K562 (cell line): ENCODE data around the gene HPCAL1. TPM values are rescaled to one million over a fixed set of nuclear protein-coding genes. Genes with fewer than 3 reads are reported as not detected.

Source experiments
- ARNT ChIP-seq, 2 experiments: fragments of 450-650 bp; IDR thresholded peaks; 2 replicates each; pipeline ENCODE4 v1.6.1; 2016; ENCODE audit warnings: mild to moderate bottlenecking in 1 of 2
- ATF6 ChIP-seq: sonication (generic); formaldehyde crosslinking; IDR thresholded peaks from 2 replicates; pipeline ENCODE4 v1.4.0; 2020; ENCODE audit warnings: mild to moderate bottlenecking, missing genetic modification reagents
- BACH1 ChIP-seq: fragments of 200-800 bp; sonication (Bioruptor generic); IDR thresholded peaks from 2 replicates; pipeline ENCODE4 v1.6.1; 2016; ENCODE audit warnings: missing genetic modification characterization, missing compliant biosample characterization
- CEBPG ChIP-seq, 3 experiments: fragments of 200-800 bp in 1 of 3; sonication (Bioruptor generic) in 1 of 3; sonication (generic) in 1 of 3; formaldehyde crosslinking in 1 of 3; IDR thresholded peaks in 2 of 3; conservative IDR thresholded peaks in 1 of 3; 2 replicates each; pipeline versions ENCODE4 v1.6.1 to v1.8.0; 2016 to 2022; ENCODE audit warnings: missing compliant biosample characterization in 2 of 3, missing genetic modification characterization in 2 of 3, mild to moderate bottlenecking in 1 of 3, missing genetic modification reagents in 1 of 3
- ESRRA ChIP-seq: fragments of 450-650 bp; IDR thresholded peaks from 2 replicates; pipeline ENCODE4 v1.6.1; 2014; ENCODE audit warnings: low read depth, mild to moderate bottlenecking, moderate library complexity, borderline replicate concordance
- ETS1 ChIP-seq: conservative IDR thresholded peaks from 2 replicates; pipeline ENCODE4 v1.6.1; 2011; ENCODE audit warnings: low read depth, mild to moderate bottlenecking, low read length; ENCODE audit not compliant: control insufficient read depth
- HMG20B ChIP-seq: fragments of 250-450 bp; sonication (Bioruptor Pico); IDR thresholded peaks from 2 replicates; pipeline ENCODE4 v1.5.0; 2021; ENCODE audit warnings: mild to moderate bottlenecking
- HNRNPLL ChIP-seq: fragments of 200-400 bp; formaldehyde crosslinking; IDR thresholded peaks from 2 replicates; pipeline ENCODE4 v1.6.1; 2017; ENCODE audit warnings: low read length, low read depth, mild to moderate bottlenecking; ENCODE audit not compliant: poor library complexity, severe bottlenecking
- MEIS2 ChIP-seq: fragments of 450-650 bp; IDR thresholded peaks from 2 replicates; pipeline ENCODE4 v1.6.1; 2014; ENCODE audit warnings: mild to moderate bottlenecking; ENCODE audit not compliant: partially characterized antibody
- NFE2 ChIP-seq: IDR thresholded peaks from 2 replicates; pipeline ENCODE4 v1.6.1; 2014; ENCODE audit warnings: antibody characterized with exemption, low read depth
- OTX1 ChIP-seq: fragments of 450-650 bp; formaldehyde crosslinking; IDR thresholded peaks from 2 replicates; pipeline ENCODE4 v1.4.0; 2022; ENCODE audit warnings: mild to moderate bottlenecking
- TEAD1 ChIP-seq, 2 experiments: fragments of 450-650 bp in 1 of 2; sonication (generic) in 1 of 2; formaldehyde crosslinking; IDR thresholded peaks; 2 replicates each; pipeline versions ENCODE4 v1.4.0 to v1.8.0; 2020 to 2022; ENCODE audit warnings: mild to moderate bottlenecking in 2 of 2, missing genetic modification reagents in 1 of 2
- USF1 ChIP-seq: sonication (generic); formaldehyde crosslinking; IDR thresholded peaks from 2 replicates; pipeline ENCODE4 v1.9.0; 2022; ENCODE audit warnings: mild to moderate bottlenecking, missing genetic modification reagents
- ZBTB1 ChIP-seq: sonication (generic); formaldehyde crosslinking; IDR thresholded peaks from 2 replicates; pipeline ENCODE4 v1.8.1; 2023; ENCODE audit warnings: missing genetic modification reagents, low read depth, mild to moderate bottlenecking, borderline replicate concordance
- ZFP30 ChIP-seq: fragments of 250-450 bp; sonication (Bioruptor Pico); IDR thresholded peaks from 2 replicates; pipeline ENCODE4 v1.8.0; 2022; ENCODE audit warnings: moderate library complexity, mild to moderate bottlenecking, inconsistent platforms, borderline replicate concordance
- ZFX ChIP-seq: sonication (generic); formaldehyde crosslinking; IDR thresholded peaks from 2 replicates; pipeline ENCODE4 v1.8.0; 2022; ENCODE audit warnings: mild to moderate bottlenecking, missing genetic modification reagents, moderate library complexity
- ZNF133 ChIP-seq: fragments of 250-450 bp; sonication (Bioruptor Pico); IDR thresholded peaks from 2 replicates; pipeline ENCODE4 v1.4.0; 2020; ENCODE audit warnings: mild to moderate bottlenecking
- ZNF354B ChIP-seq: fragments of 250-450 bp; sonication (Bioruptor Pico); IDR thresholded peaks from 2 replicates; pipeline ENCODE4 v1.4.0; 2020
- ZNF512 ChIP-seq: IDR thresholded peaks from 2 replicates; pipeline ENCODE4 v1.6.1; 2016; ENCODE audit warnings: missing genetic modification characterization, missing compliant biosample characterization
- polyA plus RNA-seq, 8 experiments: library from polyadenylated mRNA; depleted of rRNA in 4 of 8; stranded (reverse) in 5 of 8; unstranded in 3 of 8; fragments of >200 nt; fragmentation: Nextera tagmentation in 2 of 8; fragmentation: Illumina TruSeq in 1 of 8; extraction: Ambion mirVana in 2 of 8; extraction: Trizol in 1 of 8; gene quantifications; 2 replicates each; pipeline versions ENCODE4 v1.2.1 to v1.2.3, GENCODE V29; 2011 to 2014; ENCODE audit warnings: inconsistent platforms in 1 of 8, missing spikeins in 1 of 8
- total RNA-seq, 7 experiments: library from RNA; depleted of rRNA in 6 of 7; stranded (reverse); fragments of >200 nt in 6 of 7; fragmentation: Illumina TruSeq in 2 of 7; extraction: Trizol in 2 of 7; gene quantifications; 2 replicates each; pipeline versions ENCODE4 v1.2.1 to v1.2.3, GENCODE V29; 2011 to 2021; ENCODE audit warnings: low replicate concordance in 1 of 7
- TF ChIP-seq, protein P1 (sequence below): fragments of 450-650 bp; IDR thresholded peaks from one replicate; pipeline ENCODE4 v1.6.1; 2018; ENCODE audit warnings: mild to moderate bottlenecking, moderate library complexity; ENCODE audit not compliant: partially characterized antibody

Gene HPCAL1
- total and polyA plus RNA-seq, 9 of the 15 experiments (the other 6 are each of a cell fraction or from before 2014, with no cell fraction given) = 2.7 to 65.5 (median 23.9) TPM

GRCh38 chr2:10407841-10408648, 105.3 kb downstream of the HPCAL1 start (continued):
- no peak for TF ChIP-seq ATF6 (CRISPR knock-in tag)
- TF ChIP-seq BACH1 (tag) = no peak
- no peak for TF ChIP-seq ZNF133
- TF ChIP-seq TEAD1 (CRISPR knock-in tag; IDR thresholded peaks at IDR 0.05) = 0 out of 4 replicates have a peak, but pooled peaks have one; percentile 22 to 42
- TF ChIP-seq, protein P1, sequence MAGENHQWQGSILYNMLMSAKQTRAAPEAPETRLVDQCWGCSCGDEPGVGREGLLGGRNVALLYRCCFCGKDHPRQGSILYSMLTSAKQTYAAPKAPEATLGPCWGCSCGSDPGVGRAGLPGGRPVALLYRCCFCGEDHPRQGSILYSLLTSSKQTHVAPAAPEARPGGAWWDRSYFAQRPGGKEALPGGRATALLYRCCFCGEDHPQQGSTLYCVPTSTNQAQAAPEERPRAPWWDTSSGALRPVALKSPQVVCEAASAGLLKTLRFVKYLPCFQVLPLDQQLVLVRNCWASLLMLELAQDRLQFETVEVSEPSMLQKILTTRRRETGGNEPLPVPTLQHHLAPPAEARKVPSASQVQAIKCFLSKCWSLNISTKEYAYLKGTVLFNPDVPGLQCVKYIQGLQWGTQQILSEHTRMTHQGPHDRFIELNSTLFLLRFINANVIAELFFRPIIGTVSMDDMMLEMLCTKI = no peak
- TF ChIP-seq MEIS2 = peak; percentile 81
- TF ChIP-seq ESRRA = no peak
- TF ChIP-seq ZNF354B (CRISPR knock-in tag) = no peak
- TF ChIP-seq ZBTB1 (CRISPR knock-in tag) = no peak
- TF ChIP-seq HMG20B (CRISPR knock-in tag) = no peak
- peak; percentile 42; the same call in 1 of the 2 replicates for TF ChIP-seq ZFX (CRISPR knock-in tag)
- peak; percentile 53; the same call in 1 of the 2 replicates for TF ChIP-seq ETS1
- TF ChIP-seq ZNF512 (tag) = no peak
- TF ChIP-seq USF1 (CRISPR knock-in tag) = no peak
- peak; percentile 39; the same call in 1 of the 2 replicates for TF ChIP-seq OTX1 (CRISPR knock-in tag)
- TF ChIP-seq CEBPG (CRISPR knock-in tag; IDR thresholded peaks at IDR 0.05) = peak; percentile 96
- peak; percentile 94 to 95 for TF ChIP-seq CEBPG (tag; conservative IDR thresholded peaks at IDR 0.05 in 1 of 2, IDR thresholded peaks at IDR 0.05 in 1 of 2)
- TF ChIP-seq NFE2 = peak; percentile 93
- no peak for TF ChIP-seq HNRNPLL
- TF ChIP-seq ARNT (IDR thresholded peaks at IDR 0.05) = peak in 1 of 2 experiments; percentile 100; a peak in 2 of 4 replicates
- no peak for TF ChIP-seq ZFP30 (CRISPR knock-in tag)
